ENCODE data around the gene MAPK9. TPM values are rescaled to one million over a fixed set of nuclear protein-coding genes. Genes with fewer than 3 reads are reported as not detected.

MAPK9 gene
- total RNA-seq, 2 experiments from 2014 or later, result 21.2 to 21.7 TPM

DNA sequence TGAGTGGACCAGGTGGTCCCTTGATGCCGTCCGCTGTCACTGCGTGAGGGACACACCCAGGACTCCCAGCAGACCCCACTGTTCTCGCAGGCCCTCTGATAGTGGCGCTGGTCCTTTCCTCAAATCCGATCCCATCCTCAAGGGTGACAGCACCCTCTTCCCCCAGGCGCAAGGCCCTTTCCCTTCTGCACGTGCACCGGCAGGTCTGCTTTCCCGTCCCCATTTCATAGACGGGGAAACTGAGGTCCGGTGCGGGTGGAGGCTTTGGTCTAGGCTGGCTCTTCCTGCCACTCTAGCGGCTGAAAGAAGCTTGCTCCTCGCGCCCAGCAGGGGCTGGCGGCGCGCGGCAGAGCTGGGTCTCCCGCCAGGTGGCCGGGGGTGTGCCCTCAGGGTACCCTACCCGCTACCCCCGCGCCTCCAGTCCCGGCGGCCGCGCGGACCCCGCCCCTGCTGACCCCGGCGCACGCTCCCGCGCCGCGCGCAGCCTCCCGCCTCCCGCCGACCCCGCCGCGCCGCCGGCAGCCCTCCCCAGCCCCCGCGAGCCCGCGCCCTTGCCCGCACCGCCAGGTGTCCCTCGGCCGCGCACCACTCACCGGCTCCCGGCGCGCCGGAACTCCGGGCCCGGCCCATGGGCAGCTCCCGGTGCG lies 83.3 kb downstream of the MAPK9 start:
- Histone ChIP-seq H3K36me3 (ENCODE audit: insufficient read depth, low read length) (no peaks in the 10 kb centered on the region), H3K27me3 (ENCODE audit: control insufficient read depth in 1 of 2, insufficient read depth in 2 of 2, low read length in 2 of 2) (peaks cover 26 to 39% of the 10 kb centered on the region in 2 experiments), H3K27ac (ENCODE audit: low read depth in 1 of 2, low read length in 2 of 2) (no peak overlapping the region), H3K4me1 (ENCODE audit: insufficient read depth, low read length) (peaks cover 6% of the 10 kb centered on the region), H3K9me3 (ENCODE audit: control insufficient read depth in 1 of 2, insufficient read depth in 1 of 2, low read length in 2 of 2) (peaks cover 0 to 28% of the 10 kb centered on the region in 2 experiments), H3K4me3 (ENCODE audit: low read length) (no peak overlapping the region)
- Mint-ChIP-seq H3K36me3 (ENCODE audit: low read depth) (no peaks in the 10 kb centered on the region), H3K27me3 (peaks cover 62% of the 10 kb centered on the region), H3K9me3 (no peaks in the 10 kb centered on the region), H3K4me3 (peak overlapping the region; percentile 71), H3K27ac (no peak overlapping the region), H3K4me1 (ENCODE audit: low read depth) (peaks cover 12% of the 10 kb centered on the region)
- ChIA-PET POLR2A (interaction anchor here (0.9 kb wide), 1 partner anchor 586 kb away, joined by 3 read pairs; no protein-coding TSS in a partner anchor), CTCF (interaction anchor here (0.8 to 1.5 kb wide), 2 partner anchors 107 to 120 kb away, joined by 3 to 5 read pairs; no protein-coding TSS in a partner anchor)
- intact Hi-C loops (cut with DNase I, micrococcal nuclease), result loop anchor here (10.0 kb wide), 1 partner anchor 116 kb away; no protein-coding TSS in a partner anchor
- ATAC-seq (ENCODE audit: poor library complexity) (peak; percentile 56), DNase-seq (peak in 3 of 14 experiments; percentile 4 to 28 (median 27))
- TF ChIP-seq, protein P1, sequence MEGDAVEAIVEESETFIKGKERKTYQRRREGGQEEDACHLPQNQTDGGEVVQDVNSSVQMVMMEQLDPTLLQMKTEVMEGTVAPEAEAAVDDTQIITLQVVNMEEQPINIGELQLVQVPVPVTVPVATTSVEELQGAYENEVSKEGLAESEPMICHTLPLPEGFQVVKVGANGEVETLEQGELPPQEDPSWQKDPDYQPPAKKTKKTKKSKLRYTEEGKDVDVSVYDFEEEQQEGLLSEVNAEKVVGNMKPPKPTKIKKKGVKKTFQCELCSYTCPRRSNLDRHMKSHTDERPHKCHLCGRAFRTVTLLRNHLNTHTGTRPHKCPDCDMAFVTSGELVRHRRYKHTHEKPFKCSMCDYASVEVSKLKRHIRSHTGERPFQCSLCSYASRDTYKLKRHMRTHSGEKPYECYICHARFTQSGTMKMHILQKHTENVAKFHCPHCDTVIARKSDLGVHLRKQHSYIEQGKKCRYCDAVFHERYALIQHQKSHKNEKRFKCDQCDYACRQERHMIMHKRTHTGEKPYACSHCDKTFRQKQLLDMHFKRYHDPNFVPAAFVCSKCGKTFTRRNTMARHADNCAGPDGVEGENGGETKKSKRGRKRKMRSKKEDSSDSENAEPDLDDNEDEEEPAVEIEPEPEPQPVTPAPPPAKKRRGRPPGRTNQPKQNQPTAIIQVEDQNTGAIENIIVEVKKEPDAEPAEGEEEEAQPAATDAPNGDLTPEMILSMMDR (IDR thresholded peaks at IDR 0.05), result no peak

- no peak overlapping the region for H3K27ac ChIP-seq (ENCODE audit: low read depth in 1 of 2, low read length in 2 of 2)
- ChIA-PET CTCF (interaction anchor here (1.5 kb wide), 1 partner anchor 121 kb away, joined by 5 read pairs; no protein-coding TSS in a partner anchor), POLR2A (interaction anchor here (0.9 kb wide), 1 partner anchor 585 kb away, joined by 3 read pairs; no protein-coding TSS in a partner anchor)
- H3K4me1 ChIP-seq (ENCODE audit: insufficient read depth, low read length), result peaks cover 6% of the 10 kb centered on the region
- peaks cover 64% of the 10 kb centered on the region for H3K27me3 Mint-ChIP-seq
- no peak overlapping the region for H3K4me3 ChIP-seq (ENCODE audit: low read length)
- H3K9me3 ChIP-seq (ENCODE audit: control insufficient read depth in 1 of 2, insufficient read depth in 1 of 2, low read length in 2 of 2), result peaks cover 0 to 28% of the 10 kb centered on the region in 2 experiments
- H3K4me3 Mint-ChIP-seq, result peak overlapping the region; percentile 71
- H3K27me3 ChIP-seq (ENCODE audit: control insufficient read depth in 1 of 2, insufficient read depth in 2 of 2, low read length in 2 of 2), result peaks cover 26 to 39% of the 10 kb centered on the region in 2 experiments
- H3K27ac Mint-ChIP-seq, result no peak overlapping the region
- peaks cover 12% of the 10 kb centered on the region for H3K4me1 Mint-ChIP-seq (ENCODE audit: low read depth)
- intact Hi-C loops (cut with DNase I, micrococcal nuclease), result loop anchor here (10.0 kb wide), 1 partner anchor 117 kb away; no protein-coding TSS in a partner anchor
- H3K9me3 Mint-ChIP-seq, result no peaks in the 10 kb centered on the region
- no peaks in the 10 kb centered on the region for H3K36me3 Mint-ChIP-seq (ENCODE audit: low read depth)
- no peaks in the 10 kb centered on the region for H3K36me3 ChIP-seq (ENCODE audit: insufficient read depth, low read length)
- ATAC-seq (ENCODE audit: poor library complexity) (no peak), DNase-seq (no peak)
- TF ChIP-seq, protein P1 (IDR thresholded peaks at IDR 0.05), result no peak
These were observed 83.8 kb downstream of the MAPK9 start for GRCh38 chr5:180208038-180208434.

- Histone ChIP-seq H3K4me3 (ENCODE audit: low read length) (no peak overlapping the region), H3K36me3 (ENCODE audit: insufficient read depth, low read length) (no peaks in the 10 kb centered on the region), H3K27ac (ENCODE audit: low read depth in 1 of 2, low read length in 2 of 2) (no peak overlapping the region), H3K27me3 (ENCODE audit: control insufficient read depth in 1 of 2, insufficient read depth in 2 of 2, low read length in 2 of 2) (peaks cover 24 to 39% of the 10 kb centered on the region in 2 experiments), H3K9me3 (ENCODE audit: control insufficient read depth in 1 of 2, insufficient read depth in 1 of 2, low read length in 2 of 2) (peaks cover 0 to 23% of the 10 kb centered on the region in 2 experiments), H3K4me1 (ENCODE audit: insufficient read depth, low read length) (peaks cover 6% of the 10 kb centered on the region)
- Mint-ChIP-seq H3K9me3 (no peaks in the 10 kb centered on the region), H3K4me1 (ENCODE audit: low read depth) (peaks cover 12% of the 10 kb centered on the region), H3K27ac (no peak overlapping the region), H3K27me3 (peaks cover 66% of the 10 kb centered on the region), H3K36me3 (ENCODE audit: low read depth) (no peaks in the 10 kb centered on the region), H3K4me3 (no peak overlapping the region)
- CTCF ChIA-PET, result no interaction called here
- TF ChIP-seq, protein P1 (IDR thresholded peaks at IDR 0.05), result no peak
- POLR2A ChIA-PET, result no interaction called here
- intact Hi-C loops (cut with DNase I, micrococcal nuclease), result loop anchor here (10.0 kb wide), 1 partner anchor 117 kb away; no protein-coding TSS in a partner anchor
- peak in 1 of 14 experiments; percentile 11 for DNase-seq
- no peak for ATAC-seq (ENCODE audit: poor library complexity)
These were observed 84.3 kb downstream of the MAPK9 start for GRCh38 chr5:180207593-180207992.

Data from CD4-positive, alpha-beta T cell (primary cell).